MM.1S (cell line): ENCODE measurements around the gene ASPN.

Experiments used
- CTCF ChIP-seq: fragments of 300-600 bp; sonication (generic); IDR thresholded peaks from 2 replicates; pipeline ENCODE4 v1.5.1; 2016; ENCODE audit warnings: antibody characterized with exemption, low read length, mixed read lengths
- EZH2 ChIP-seq: fragments of 300-600 bp; sonication (generic); optimal IDR thresholded peaks from 2 replicates; pipeline ENCODE3; 2017; ENCODE audit warnings: low read depth, mild to moderate bottlenecking, antibody characterized with exemption, low read length, mixed read lengths
- EZH2phosphoT487 ChIP-seq: fragments of 300-600 bp; sonication (generic); IDR thresholded peaks from 2 replicates; pipeline ENCODE4 v1.6.1; 2018; ENCODE audit warnings: antibody characterized with exemption, low read length

- TF ChIP-seq CTCF (no peak), EZH2phosphoT487 (no peak), EZH2 (no peak)
Observed at GRCh38 chr9:92528522-92528849, 46.2 kb upstream of the ASPN start.
